ENCODE results near the gene KIF1B. TPM values are rescaled to one million over a fixed set of nuclear protein-coding genes. Genes with fewer than 3 reads are reported as not detected.

KIF1B gene
- total and polyA plus RNA-seq, 12 donors = 12.9 to 67.2 (median 48.9) TPM

GRCh38 chr1:10161541-10162290 is 48.7 kb upstream of the KIF1B start:
- H3K9me3 ChIP-seq (replicated peaks in 1 of 3) = no peaks in the 10 kb centered on the region
- no peak overlapping the region for H3K4me3 ChIP-seq
- peak in 6 of 7 donors; percentile 32 to 78 (median 43) for DNase-seq
- H3K27me3 ChIP-seq = no peaks in the 10 kb centered on the region
- H3K36me3 ChIP-seq (replicated peaks in 1 of 2) = peaks cover 0 to 59% of the 10 kb centered on the region in 2 donors
- WGBS, 4 donors = 82 to 84% (median 83%) methylated on average over 17 of the region's 17 CpGs
- intact Hi-C loops (cut with DNase I) = no loop called here
- peaks cover 0 to 4% of the 10 kb centered on the region in 2 donors for H3K4me1 ChIP-seq (replicated peaks in 1 of 2)
- TF ChIP-seq POLR2A (IDR thresholded peaks at IDR 0.05) = no peak
- TF ChIP-seq, protein P1, sequence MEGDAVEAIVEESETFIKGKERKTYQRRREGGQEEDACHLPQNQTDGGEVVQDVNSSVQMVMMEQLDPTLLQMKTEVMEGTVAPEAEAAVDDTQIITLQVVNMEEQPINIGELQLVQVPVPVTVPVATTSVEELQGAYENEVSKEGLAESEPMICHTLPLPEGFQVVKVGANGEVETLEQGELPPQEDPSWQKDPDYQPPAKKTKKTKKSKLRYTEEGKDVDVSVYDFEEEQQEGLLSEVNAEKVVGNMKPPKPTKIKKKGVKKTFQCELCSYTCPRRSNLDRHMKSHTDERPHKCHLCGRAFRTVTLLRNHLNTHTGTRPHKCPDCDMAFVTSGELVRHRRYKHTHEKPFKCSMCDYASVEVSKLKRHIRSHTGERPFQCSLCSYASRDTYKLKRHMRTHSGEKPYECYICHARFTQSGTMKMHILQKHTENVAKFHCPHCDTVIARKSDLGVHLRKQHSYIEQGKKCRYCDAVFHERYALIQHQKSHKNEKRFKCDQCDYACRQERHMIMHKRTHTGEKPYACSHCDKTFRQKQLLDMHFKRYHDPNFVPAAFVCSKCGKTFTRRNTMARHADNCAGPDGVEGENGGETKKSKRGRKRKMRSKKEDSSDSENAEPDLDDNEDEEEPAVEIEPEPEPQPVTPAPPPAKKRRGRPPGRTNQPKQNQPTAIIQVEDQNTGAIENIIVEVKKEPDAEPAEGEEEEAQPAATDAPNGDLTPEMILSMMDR (IDR thresholded peaks at IDR 0.05) = no peak
- H3K27ac ChIP-seq = peak overlapping the region in 1 of 5 donors; percentile 56

- H3K4me3 ChIP-seq = no peak overlapping the region
- intact Hi-C loops (cut with DNase I) = no loop called here
- DNase-seq = no peak
- no peaks in the 10 kb centered on the region for H3K9me3 ChIP-seq (replicated peaks in 1 of 3)
- H3K36me3 ChIP-seq (replicated peaks in 1 of 2) = peaks cover 0 to 64% of the 10 kb centered on the region in 2 donors
- H3K27ac ChIP-seq = peak overlapping the region in 3 of 5 donors; percentile 41 to 69 (median 68)
- 55 to 64% (median 58%) methylated on average over 7 of the region's 7 CpGs for WGBS, 4 donors
- peaks cover 5 to 13% of the 10 kb centered on the region in 2 donors for H3K4me1 ChIP-seq (replicated peaks in 1 of 2)
- H3K27me3 ChIP-seq = no peaks in the 10 kb centered on the region
- TF ChIP-seq, protein P1 (IDR thresholded peaks at IDR 0.05) = no peak
- TF ChIP-seq POLR2A (IDR thresholded peaks at IDR 0.05) = no peak
Measured at GRCh38 chr1:10168912-10169514, 41.4 kb upstream of the KIF1B start.

DNA sequence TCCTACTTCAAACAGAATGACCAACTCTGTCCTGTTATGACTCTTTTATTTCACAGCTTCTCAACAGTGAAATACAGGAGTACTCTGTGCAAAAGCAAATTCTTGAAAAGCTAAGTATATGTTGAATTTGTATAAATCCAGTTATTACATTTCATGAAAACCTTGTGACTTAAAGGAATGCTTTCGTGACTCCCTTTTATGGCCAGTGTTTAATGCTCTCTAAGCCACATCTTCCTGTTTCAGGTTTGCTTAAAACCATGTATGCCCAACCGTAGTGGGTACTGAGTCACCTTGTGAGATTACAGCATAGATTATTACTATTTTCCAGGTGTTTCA is 40.2 kb upstream of the KIF1B start:
- intact Hi-C loops (cut with DNase I) = no loop called here
- H3K4me1 ChIP-seq (replicated peaks in 1 of 2) = peaks cover 5 to 13% of the 10 kb centered on the region in 2 donors
- no peak for DNase-seq
- no peaks in the 10 kb centered on the region for H3K27me3 ChIP-seq
- no peaks in the 10 kb centered on the region for H3K9me3 ChIP-seq (replicated peaks in 1 of 3)
- H3K27ac ChIP-seq = peak overlapping the region in 1 of 5 donors; percentile 68
- peaks cover 0 to 53% of the 10 kb centered on the region in 2 donors for H3K36me3 ChIP-seq (replicated peaks in 1 of 2)
- TF ChIP-seq, protein P1 (IDR thresholded peaks at IDR 0.05) = no peak
- no peak for TF ChIP-seq POLR2A (IDR thresholded peaks at IDR 0.05)
- H3K4me3 ChIP-seq = no peak overlapping the region
- WGBS, 4 donors = 69 to 82% (median 74%) methylated on average over 2 of the region's 2 CpGs

DNA sequence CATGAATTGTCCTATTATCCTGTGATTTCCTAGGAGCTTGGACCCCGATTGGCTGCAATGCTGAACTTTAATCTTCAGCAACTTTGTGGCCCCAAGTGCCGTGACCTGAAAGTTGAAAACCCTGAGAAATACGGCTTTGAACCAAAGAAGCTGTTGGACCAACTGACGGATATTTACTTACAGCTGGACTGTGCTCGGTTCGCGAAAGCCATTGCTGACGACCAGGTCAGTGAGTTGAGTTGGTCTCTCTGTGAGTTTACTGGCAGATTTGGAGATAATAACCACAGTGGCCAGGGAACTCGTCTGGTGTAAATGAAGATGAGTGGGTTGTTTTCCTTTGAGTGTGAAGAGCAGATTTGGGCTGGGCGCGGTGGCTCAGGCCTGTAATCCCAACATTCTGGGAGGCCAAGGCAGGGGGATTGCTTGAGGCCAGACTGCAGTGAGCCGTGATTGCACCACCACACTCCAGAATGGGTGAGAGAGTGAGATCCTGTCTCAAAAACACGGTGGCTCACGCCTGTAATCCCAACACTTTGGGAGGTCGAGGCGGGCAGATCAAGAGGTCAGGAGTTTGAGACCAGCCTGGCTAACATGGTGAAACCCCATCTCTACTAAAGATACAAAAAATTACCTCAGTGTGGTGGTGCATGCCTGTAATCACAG is 39.1 kb upstream of the KIF1B start:
- DNase-seq = no peak
- no peak for TF ChIP-seq POLR2A (IDR thresholded peaks at IDR 0.05)
- TF ChIP-seq, protein P1 (IDR thresholded peaks at IDR 0.05) = no peak
- Histone ChIP-seq H3K27ac (no peak overlapping the region), H3K27me3 (no peaks in the 10 kb centered on the region), H3K4me3 (no peak overlapping the region), H3K4me1 (replicated peaks in 1 of 2) (peaks cover 5 to 13% of the 10 kb centered on the region in 2 donors), H3K9me3 (replicated peaks in 1 of 3) (no peaks in the 10 kb centered on the region), H3K36me3 (replicated peaks in 1 of 2) (peaks cover 0 to 43% of the 10 kb centered on the region in 2 donors)
- WGBS, 4 donors = 86 to 97% (median 94%) methylated on average over 14 to 16 of the region's 16 CpGs
- intact Hi-C loops (cut with DNase I) = no loop called here
